LHCN-M2 (cell line): ENCODE measurements around the gene NAGA. TPM values are rescaled to one million over a fixed set of nuclear protein-coding genes. Genes with fewer than 3 reads are reported as not detected.
"Not testable (repeated sequence)": the region's sequence is repeated elsewhere in the genome, so short reads cannot be mapped to it uniquely, and the experiment has no call there.

ENCODE experiments used
- DNase-seq: peaks from one replicate; pipeline ENCODE4 v3.0.0-alpha.2; 2012; ENCODE audit warnings: low read depth
- total RNA-seq: library from RNA; depleted of rRNA; stranded (reverse); fragments of >200 nt; gene quantifications from 2 replicates; pipeline ENCODE4 v1.2.3, GENCODE V29; 2014

NAGA gene
- total RNA-seq, 1 experiment from 2014 or later, result 36.2 TPM

GRCh38 chr22:42076764-42077485 is 6.3 kb upstream of the NAGA start:
- DNase-seq, result no peak

DNA sequence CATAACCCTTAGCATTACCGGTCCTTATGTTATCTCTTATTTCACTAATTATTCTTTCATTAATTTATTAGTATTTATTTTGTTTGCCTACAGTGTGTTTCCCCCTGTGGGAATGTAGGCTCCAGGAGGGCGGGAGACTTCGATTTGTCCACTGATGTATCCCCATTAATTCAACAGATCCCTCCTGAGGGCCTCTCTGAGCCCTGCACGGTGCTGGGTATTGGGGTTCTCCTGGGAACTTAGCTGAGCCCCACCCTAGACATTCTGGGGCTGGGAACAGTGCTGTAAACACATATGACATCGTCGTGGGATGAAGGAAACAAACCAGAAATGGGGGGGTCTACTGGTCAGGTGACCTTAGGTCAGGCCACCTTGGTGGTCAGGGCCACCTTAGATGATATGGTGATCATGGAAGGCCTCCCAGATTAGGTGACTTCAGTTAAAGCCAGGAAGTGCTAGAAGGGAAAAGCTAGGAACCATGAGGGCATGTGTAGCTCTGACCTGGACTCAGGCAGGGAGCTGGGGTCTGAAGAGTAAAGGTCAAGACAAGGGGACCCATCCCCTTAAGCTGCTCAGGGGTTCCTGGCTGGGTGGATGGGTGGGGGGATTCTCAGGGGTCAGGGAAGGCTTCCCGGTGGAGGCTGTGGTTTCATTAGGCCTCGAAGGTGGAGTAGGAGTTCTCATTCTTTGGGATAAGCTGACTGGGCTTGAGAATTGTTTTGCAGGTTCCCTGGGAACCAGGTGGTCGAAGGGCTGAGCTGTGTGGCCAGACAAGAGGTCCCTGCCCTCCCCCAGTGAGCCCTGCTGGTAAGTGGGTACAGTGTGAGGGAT is 4.4 kb upstream of the NAGA start:
- no peak for DNase-seq

- peak; percentile 36 for DNase-seq
Measured at GRCh38 chr22:42074132-42074811, 3.7 kb upstream of the NAGA start, which contains the start of gene PHETA2. Gene PHETA2, plus strand, starts transcription at chr22:42074248. Its CDS starts 3,046 bp downstream, at chr22:42077294.

DNA sequence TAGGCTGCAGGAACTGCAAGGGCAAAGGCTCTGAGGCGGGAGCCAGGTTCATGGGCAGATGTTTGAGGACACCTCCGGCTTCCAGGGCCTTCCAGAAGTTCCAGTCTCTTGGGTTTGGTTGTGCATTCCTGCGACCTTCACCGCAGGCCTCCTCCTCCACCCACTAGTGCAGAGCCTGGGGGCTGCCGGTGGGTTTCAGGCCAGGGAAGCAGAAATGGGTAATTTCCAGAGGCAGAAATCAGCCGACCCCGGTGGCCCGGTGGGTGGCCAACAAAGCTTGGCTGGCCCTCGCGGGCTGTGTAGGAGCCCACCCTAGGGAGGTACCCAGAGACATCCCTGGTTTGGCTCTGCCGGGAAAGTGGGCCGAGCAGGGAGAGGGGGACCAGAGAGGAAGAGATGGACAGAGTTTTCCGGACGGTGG is 3.0 kb upstream of the NAGA start:
- no peak for DNase-seq

GRCh38 chr22:42072606-42073330 is 2.2 kb upstream of the NAGA start:
- no peak for DNase-seq

DNA sequence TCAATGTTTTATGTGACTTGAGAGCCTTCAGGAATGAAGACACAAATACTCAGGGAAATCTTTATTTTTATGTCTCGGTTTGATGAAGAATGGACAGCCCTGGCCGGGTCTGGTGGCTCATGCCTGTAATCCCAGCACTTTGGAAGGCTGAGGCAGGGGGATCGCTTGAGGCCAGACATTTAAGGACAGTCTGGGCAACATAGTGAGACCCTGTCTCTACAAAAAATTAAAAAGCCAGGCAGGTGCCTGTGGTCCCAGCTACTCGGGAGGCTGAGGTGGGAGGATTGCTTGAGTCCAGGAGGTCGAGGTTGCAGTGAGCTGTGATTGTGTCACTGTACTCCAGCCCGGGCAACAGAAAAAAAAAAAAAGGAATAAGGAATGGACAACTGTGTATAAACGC is 896 bp upstream of the NAGA start:
- not testable (repeated sequence) for DNase-seq

DNA sequence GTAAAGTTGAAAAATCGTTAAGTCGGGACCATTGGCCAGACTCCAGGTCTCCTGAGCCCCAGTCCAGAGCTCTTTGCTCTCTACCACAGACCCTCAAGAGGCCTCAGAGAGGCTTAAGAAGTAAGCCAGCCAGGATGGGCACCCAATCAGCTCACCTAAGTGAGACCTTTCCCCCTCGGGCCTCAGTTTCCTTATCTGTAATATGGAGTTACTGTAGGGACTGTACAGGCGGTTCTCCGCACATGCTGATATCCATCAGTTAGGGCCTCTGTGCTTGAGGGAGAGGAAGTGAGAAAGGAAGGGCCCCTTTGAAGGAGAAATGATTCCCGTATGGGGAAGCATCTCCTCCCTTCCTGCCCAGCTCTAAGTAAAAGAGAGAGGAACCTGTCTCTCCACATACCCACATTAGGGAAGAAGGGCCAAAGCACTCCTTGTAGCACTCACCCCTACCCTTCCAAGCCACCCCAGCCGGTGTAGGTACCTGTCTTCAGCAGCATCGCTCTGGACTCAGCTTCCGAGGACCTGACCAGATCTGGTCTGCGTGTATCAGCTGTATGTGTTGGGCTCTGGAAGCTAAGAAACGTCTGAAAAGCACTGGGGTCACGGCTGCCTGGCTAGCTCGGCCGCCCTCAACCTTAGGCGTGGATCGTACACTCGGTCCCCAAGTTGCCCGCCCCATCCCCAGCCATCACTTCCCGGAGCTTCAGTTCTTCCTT is 653 bp downstream of the NAGA start:
- no peak for DNase-seq

GRCh38 chr22:42068291-42068690 is 2.3 kb downstream of the NAGA start:
- DNase-seq, result no peak

GRCh38 chr22:42067671-42068251 is 2.9 kb downstream of the NAGA start:
- DNase-seq, result no peak

GRCh38 chr22:42066937-42067336 is 3.7 kb downstream of the NAGA start:
- no peak for DNase-seq

DNA sequence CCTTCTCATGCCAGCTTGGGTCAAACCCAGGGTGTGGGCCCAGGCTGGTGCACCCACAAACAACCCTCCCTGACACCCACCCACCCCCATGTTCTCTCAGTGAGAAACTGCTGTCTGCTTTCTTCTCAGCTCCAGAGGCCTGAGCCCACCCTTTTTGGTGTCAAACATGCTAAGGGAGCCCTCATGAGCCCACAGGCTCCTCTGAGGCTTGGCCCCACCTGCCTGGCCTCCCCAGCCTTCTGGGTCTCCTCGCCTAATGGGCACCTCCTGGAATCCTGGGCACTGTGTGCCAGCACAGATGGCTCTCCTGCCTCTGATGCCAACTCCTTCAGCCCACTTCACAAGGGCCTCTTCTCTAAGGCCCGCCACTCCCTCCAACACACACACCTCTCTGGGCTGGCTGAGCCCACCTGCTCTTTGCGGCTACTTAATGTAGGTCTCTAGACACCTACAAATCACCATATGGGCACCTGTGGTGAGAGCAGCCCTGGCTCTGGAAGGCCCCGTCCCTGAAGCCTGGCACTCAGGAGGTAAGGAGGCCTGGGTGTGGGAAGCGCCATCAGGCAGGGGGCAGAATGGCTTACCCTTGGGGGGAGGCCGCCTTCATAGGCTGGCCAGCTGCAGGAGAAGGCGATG is 4.4 kb downstream of the NAGA start:
- DNase-seq, result no peak

DNA sequence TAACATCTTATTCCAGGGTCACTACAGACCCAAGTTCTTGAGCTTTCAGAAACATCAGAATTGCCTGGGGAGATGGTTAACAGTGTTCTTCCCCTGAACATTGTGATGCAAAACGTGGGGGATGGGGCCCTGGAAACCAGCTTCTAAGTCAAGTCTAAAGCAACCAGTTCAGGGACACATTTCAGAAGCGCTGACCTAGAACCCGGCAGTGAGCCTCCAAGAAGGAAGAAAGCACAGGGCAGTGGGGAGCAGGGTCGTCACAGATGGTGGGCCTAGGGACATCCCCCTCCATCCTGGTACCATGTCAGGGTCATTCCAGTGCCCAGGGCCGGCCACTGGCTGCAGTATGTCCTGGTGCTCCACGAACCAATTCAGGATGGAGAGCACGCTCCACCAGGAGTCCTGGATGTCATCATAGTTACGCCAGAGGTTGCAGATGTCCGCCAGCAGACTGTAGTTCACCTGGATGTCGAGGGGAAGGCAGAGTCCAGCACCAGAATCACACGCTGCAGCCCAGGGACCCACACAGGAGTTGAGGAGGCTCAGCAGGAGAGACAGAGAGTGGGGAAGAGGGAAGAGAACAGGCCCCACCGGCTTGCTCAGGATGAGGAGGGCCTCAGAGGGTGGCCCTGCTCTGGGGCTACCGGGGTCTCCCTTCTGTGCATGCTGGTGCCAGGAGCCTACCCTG is 5.0 kb downstream of the NAGA start:
- DNase-seq, result no peak

DNA sequence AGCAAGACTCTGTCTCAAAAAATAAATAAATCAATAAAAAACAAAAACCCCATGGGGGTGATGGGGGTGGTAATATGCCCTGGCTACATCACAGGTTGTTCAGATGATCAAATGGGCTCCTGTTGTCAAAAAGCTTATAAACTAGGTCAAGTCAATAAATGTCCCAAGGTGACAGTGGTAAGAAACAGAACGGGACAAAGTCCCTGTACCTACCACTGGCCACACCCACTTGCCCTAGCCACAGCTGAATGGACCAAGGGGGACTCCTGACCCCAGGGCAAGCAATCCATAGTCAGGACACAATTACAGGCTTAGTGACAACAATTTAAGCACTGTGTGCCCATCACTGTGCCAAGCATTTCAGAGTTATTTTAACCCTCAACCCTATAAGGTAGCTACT is 6.0 kb downstream of the NAGA start:
- DNase-seq, result no peak

DNA sequence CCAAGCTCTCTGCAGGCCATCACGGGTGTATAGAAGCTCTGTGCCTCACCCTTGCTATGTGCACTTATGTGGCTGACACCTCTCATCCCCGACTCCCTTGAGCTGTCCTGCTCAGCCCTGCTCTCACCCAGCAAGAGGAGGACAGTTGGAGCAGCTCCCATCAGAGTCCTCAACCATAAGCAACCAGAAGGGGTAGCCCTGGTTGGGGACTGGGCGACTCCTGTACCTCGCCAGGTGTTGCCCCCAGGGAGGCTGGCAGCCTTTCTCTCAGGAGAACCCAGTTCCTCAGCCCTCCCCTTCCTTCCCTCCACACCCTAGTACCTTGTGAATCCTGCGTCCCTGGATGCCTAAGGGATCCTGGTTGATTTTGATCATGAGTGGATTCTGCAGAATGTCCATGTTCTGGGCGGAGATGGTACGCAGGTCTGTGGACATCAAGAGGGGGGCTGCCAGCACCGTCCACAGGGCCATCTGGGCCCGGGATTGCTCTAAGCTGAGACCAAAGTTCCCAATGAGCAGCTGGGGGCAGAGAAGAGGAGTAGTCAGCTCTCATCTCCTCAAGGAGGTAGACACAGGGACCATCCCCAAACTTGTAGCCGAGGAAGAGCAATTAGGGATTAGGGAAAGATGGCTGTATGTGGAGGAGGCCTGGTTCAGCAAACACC is 8.0 kb downstream of the NAGA start:
- no peak for DNase-seq

GRCh38 chr22:42061041-42061440 is 9.6 kb downstream of the NAGA start:
- DNase-seq, result no peak

DNA sequence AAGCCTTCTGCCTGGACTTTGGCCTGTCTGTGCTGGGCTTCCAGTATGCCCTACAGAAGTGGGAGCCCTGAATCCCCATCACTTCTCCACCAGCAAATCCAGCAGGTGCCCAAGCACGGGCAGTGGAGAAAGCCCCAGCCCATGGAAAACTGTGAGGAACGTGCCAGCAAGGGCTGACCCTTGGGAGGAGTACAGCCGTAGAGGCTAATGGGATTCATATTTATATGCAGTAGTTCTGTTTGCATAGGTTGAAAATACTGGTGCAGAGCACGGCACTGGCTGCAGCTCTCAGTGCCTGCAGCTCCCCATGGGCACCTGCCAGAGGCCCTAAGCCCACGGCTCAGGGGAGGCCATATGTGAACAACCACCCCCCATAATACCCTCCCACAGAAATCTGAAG is 10.1 kb downstream of the NAGA start:
- DNase-seq, result no peak

DNA sequence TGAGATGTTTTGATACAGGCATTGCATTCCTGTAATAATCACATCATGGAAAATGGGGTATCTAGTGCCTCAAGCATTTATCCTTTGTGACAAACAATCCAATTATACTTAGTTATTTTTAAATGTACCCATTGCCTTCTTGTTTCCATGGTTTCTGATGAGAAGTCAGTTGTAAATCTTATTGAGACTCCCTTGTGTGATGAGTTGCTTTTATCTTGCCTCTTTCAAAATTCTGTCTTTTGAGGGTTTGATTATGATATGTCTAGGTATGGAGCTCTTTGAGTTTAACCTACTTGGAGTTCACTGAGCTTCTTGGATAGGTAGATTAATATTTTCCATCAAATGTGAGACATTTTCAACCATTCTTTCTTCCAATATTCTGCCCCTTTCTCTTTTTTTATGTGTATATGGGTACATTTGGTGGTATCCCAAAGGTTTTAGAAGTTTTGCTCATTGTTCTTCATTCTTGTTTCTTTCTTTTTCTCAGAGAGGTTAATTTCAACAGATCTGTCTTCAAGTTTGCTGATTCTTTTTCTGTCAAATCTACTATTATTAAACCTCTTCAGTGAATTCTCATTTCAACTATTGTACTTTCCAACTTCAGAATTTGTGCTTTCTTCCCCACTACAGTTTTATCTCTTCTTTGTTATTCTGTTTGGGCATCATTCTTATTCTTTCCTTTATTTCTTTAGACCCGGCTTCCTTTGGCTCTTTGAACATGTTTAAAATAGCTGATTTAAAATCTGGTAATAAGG is 13.7 kb downstream of the NAGA start:
- no peak for DNase-seq

DNA sequence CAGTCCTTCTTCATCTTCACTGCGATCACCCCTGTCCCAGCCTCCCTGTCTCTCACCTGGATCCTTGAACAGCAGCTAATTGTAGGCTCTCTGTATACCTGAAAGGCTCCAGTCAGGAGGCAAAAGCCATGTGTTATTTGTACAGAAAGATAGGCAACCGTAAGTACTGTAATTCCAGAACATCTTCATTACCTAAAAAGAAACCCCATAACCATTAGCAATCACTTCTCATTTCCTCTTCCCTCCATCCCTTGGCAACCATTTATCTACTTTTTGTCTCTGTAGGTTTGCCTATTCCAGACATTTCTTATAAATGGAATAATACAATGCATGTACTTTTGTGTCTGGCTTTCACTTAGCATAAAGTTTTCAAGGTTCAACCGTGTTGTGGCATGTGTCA is 17.8 kb downstream of the NAGA start:
- DNase-seq, result no peak
